ENCODE results near the gene RALBP1.

The RALBP1 gene

DNA sequence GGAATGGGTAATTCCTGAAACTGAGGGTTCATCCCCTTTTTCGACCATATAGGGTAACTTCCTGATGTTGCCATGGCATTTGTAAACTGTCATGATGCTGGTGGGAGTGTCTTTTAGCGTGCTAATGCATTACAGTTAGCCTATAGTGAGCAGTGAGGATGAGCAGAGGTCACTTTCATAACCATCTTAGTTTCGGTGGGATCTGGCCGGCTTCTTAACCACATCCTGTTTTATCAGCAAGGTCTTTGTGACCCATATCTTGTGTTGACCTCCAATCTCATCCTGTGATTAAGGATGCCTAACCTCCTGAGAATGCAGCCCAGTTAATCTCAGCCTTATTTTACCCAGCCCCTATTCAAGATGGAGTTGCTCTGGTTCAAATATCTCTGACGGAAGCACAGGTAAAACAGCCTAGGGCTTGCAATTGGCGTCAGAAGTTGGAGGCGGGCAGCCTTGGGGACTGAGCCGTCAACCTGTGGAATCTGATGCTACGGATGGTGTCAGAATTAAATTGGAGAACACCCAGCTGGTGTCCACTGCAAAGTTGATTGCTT lies 19.5 kb downstream of the RALBP1 start:
- TF ChIP-seq, protein P1, sequence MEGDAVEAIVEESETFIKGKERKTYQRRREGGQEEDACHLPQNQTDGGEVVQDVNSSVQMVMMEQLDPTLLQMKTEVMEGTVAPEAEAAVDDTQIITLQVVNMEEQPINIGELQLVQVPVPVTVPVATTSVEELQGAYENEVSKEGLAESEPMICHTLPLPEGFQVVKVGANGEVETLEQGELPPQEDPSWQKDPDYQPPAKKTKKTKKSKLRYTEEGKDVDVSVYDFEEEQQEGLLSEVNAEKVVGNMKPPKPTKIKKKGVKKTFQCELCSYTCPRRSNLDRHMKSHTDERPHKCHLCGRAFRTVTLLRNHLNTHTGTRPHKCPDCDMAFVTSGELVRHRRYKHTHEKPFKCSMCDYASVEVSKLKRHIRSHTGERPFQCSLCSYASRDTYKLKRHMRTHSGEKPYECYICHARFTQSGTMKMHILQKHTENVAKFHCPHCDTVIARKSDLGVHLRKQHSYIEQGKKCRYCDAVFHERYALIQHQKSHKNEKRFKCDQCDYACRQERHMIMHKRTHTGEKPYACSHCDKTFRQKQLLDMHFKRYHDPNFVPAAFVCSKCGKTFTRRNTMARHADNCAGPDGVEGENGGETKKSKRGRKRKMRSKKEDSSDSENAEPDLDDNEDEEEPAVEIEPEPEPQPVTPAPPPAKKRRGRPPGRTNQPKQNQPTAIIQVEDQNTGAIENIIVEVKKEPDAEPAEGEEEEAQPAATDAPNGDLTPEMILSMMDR (IDR thresholded peaks at IDR 0.05; ENCODE audit: borderline replicate concordance, insufficient read depth, low read depth, low read length): no peak
- H3K4me3 ChIP-seq (ENCODE audit: low read depth, low read length): no peak overlapping the region

DNA sequence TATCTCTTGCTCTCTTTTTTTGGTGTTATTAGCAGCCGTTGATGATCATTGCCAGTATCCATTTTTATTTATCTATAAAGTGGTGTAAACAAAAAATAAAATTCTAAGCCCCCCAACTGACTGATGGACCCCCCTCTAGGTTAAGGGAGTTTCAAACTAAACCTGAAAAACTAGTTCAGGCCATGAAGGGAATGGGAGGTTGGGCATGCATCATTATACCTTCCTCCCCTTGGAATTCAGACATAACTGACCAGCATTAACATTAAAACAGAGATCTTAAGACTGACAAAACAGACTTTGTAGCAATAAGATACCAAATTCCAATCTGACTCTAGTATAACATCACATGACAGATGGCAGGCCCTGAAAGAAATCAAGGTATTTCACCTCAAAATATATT lies 20.2 kb downstream of the RALBP1 start:
- no peak overlapping the region for H3K4me3 ChIP-seq (ENCODE audit: low read depth, low read length)
- TF ChIP-seq, protein P1 (IDR thresholded peaks at IDR 0.05; ENCODE audit: borderline replicate concordance, insufficient read depth, low read depth, low read length): no peak

DNA sequence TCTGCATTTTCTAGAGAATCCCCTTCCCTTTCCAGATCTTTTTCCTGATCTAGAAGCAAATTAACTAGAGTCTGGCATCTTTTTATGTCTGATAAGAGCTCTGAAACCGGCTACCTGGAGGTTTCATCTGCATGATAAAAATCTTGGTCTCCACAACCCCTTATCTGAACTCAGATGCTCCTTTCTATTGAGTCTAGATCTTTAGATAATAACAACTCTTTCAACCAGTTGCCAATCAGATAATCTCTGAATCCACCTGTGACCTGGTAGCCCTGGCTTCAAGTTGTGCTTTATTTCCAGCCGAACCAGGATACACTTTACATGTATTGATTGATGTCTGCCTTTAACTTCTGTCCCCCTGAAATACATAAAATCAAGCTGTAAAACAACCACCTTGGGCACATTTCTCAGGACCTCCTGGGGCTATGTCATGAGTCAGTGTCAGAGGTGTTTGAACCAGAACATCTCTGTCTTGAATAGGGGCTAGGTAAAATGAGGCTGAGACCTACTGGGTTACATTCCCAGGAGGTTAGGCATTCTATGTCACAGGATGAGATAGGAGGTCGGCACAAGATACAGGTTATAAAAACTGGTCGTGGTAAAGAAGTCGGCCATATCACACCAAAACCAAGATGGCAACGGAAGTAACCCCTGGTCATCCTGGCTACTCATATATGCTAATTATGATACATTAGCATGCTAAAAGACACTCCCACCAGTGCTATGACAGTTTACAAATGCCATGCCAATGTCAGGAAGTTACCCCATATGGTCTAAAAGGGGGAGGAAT lies 20.8 kb downstream of the RALBP1 start:
- H3K4me3 ChIP-seq (ENCODE audit: low read depth, low read length): no peak overlapping the region
- TF ChIP-seq, protein P1 (IDR thresholded peaks at IDR 0.05; ENCODE audit: borderline replicate concordance, insufficient read depth, low read depth, low read length): no peak

- H3K4me3 ChIP-seq (ENCODE audit: low read depth, low read length): no peak overlapping the region
- TF ChIP-seq, protein P1 (IDR thresholded peaks at IDR 0.05; ENCODE audit: borderline replicate concordance, insufficient read depth, low read depth, low read length): no peak
These were observed 30.9 kb downstream of the RALBP1 start for GRCh38 chr18:9506046-9506792.

- no peak overlapping the region for H3K4me3 ChIP-seq (ENCODE audit: low read depth, low read length)
- TF ChIP-seq, protein P1 (IDR thresholded peaks at IDR 0.05; ENCODE audit: borderline replicate concordance, insufficient read depth, low read depth, low read length): no peak
These were observed 32.3 kb downstream of the RALBP1 start for GRCh38 chr18:9507565-9508088.

DNA sequence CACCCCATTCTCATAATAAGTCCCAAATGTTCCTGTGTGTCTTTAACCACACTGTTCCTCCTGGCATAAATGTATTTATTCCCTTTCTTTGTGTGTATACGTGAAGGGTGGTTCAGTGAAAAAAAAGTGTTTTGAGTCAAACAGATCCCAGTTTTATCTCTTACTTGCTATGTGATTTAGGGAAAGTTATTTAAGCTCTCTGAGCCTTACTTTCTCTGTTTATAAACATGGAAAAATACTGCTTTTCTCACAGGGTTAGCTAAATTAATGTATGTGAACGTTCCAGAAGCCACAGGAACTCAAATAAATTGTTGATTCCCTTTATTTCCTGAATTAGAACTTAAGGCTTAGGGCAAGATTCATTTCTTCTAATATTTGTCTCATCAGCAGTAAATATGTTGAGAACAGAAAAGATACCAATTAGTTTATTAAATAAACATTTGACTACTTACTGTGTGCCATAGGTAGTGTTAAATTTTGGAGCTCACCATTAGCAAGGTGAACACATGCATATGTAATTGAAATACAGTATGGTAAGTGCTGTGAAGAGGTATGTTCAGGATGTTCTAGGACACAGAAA lies 33.2 kb downstream of the RALBP1 start:
- no peak overlapping the region for H3K4me3 ChIP-seq (ENCODE audit: low read depth, low read length)
- TF ChIP-seq, protein P1 (IDR thresholded peaks at IDR 0.05; ENCODE audit: borderline replicate concordance, insufficient read depth, low read depth, low read length): no peak

All from GM12875 (cell line).